IMR-90 (cell line): Measurements from ENCODE around the gene HPSE2.

Experiments used
- BHLHE40 ChIP-seq: fragments of 150-350 bp; IDR thresholded peaks from 2 replicates; pipeline ENCODE4 v1.6.1; 2016; ENCODE audit warnings: mild to moderate bottlenecking, low read depth, low read length
- CHD1 ChIP-seq: IDR thresholded peaks from 2 replicates; pipeline ENCODE4 v1.6.1; 2012; ENCODE audit warnings: low read depth, low read length, improper control_type of control experiment
- CTCF ChIP-seq: conservative IDR thresholded peaks from 2 replicates; pipeline ENCODE4 v1.5.1; 2012; ENCODE audit warnings: mild to moderate bottlenecking, low read depth, low read length, improper control_type of control experiment
- RCOR1 ChIP-seq: IDR thresholded peaks from 2 replicates; pipeline ENCODE4 v1.6.1; 2012; ENCODE audit warnings: mild to moderate bottlenecking, low read length, improper control_type of control experiment; ENCODE audit not compliant: insufficient replicate concordance
- USF2 ChIP-seq: fragments of 150-350 bp; IDR thresholded peaks from 2 replicates; pipeline ENCODE4 v1.6.1; 2017; ENCODE audit warnings: mild to moderate bottlenecking, antibody characterized with exemption, low read length, low read depth

GRCh38 chr10:98556061-98556460 is 679.6 kb downstream of the HPSE2 start:
- TF ChIP-seq RCOR1 = no peak
- no peak for TF ChIP-seq CTCF
- TF ChIP-seq USF2 = no peak
- TF ChIP-seq CHD1 = no peak
- TF ChIP-seq BHLHE40 = no peak
